Stimulated activated CD8-positive, alpha-beta memory T cell treated with anti-CD3 and anti-CD28 coated beads, Interleukin-7, amount 100 ng/mL, for 4 hours (primary cell): ENCODE measurements around the gene TNS1.
"Not testable (repeated sequence)": the region's sequence is repeated elsewhere in the genome, so short reads cannot be mapped to it uniquely, and the experiment has no call there.

Source experiments
- DNase-seq, 2 donors: peaks; one replicate each; pipeline ENCODE4 v3.0.0-alpha.2; 2020; ENCODE audit warnings: low read depth in 2 of 2

The TNS1 gene

GRCh38 chr2:217797661-217798069 is 205.1 kb downstream of the TNS1 start:
- DNase-seq = no peak

- no peak for DNase-seq
Observed at GRCh38 chr2:217797165-217797564, 205.6 kb downstream of the TNS1 start.

- DNase-seq = no peak
Observed at GRCh38 chr2:217795706-217796465, 206.9 kb downstream of the TNS1 start.

GRCh38 chr2:217795067-217795466 is 207.7 kb downstream of the TNS1 start:
- no peak for DNase-seq

GRCh38 chr2:217794133-217794986 is 208.4 kb downstream of the TNS1 start:
- DNase-seq = no peak

- no peak for DNase-seq
Observed at GRCh38 chr2:217793566-217794132, 209.1 kb downstream of the TNS1 start.

- no peak for DNase-seq
Observed at GRCh38 chr2:217792626-217793527, 209.9 kb downstream of the TNS1 start.

- DNase-seq = no peak
Observed at GRCh38 chr2:217791551-217791950, 211.2 kb downstream of the TNS1 start.

GRCh38 chr2:217790681-217791392 is 212.0 kb downstream of the TNS1 start:
- no peak for DNase-seq

- DNase-seq = no peak
Observed at GRCh38 chr2:217790195-217790594, 212.6 kb downstream of the TNS1 start.

- no peak for DNase-seq
Observed at GRCh38 chr2:217789736-217790181, 213.0 kb downstream of the TNS1 start.

GRCh38 chr2:217789003-217789735 is 213.6 kb downstream of the TNS1 start:
- DNase-seq = peak; percentile 35 to 40

GRCh38 chr2:217788669-217789002 is 214.2 kb downstream of the TNS1 start:
- DNase-seq = no peak

GRCh38 chr2:217787160-217787877 is 215.5 kb downstream of the TNS1 start:
- no peak for DNase-seq

- DNase-seq = not testable (repeated sequence)
Observed at GRCh38 chr2:217786560-217786959, 216.2 kb downstream of the TNS1 start.

GRCh38 chr2:217785544-217786045 is 217.2 kb downstream of the TNS1 start:
- DNase-seq = peak; percentile 34 to 45

GRCh38 chr2:217784996-217785543 is 217.7 kb downstream of the TNS1 start:
- no peak for DNase-seq

- no peak for DNase-seq
Observed at GRCh38 chr2:217783243-217783642, 219.6 kb downstream of the TNS1 start.

GRCh38 chr2:217777906-217778305 is 224.9 kb downstream of the TNS1 start:
- DNase-seq = no peak
